GM18858 (cell line): ENCODE results near the gene MACROD2.
"Not testable (repeated sequence)": the region's sequence is repeated elsewhere in the genome, so short reads cannot be mapped to it uniquely, and the experiment has no call there.

ENCODE experiments used
- ATAC-seq: cut with Tn5 transposase; IDR thresholded peaks from one replicate; pipeline ENCODE4 v1.9.1; 2021; ENCODE audit not compliant: unreplicated experiment

Gene MACROD2

GRCh38 chr20:15942130-15942529, 1946.8 kb downstream of the MACROD2 start:
- ATAC-seq = no peak

DNA sequence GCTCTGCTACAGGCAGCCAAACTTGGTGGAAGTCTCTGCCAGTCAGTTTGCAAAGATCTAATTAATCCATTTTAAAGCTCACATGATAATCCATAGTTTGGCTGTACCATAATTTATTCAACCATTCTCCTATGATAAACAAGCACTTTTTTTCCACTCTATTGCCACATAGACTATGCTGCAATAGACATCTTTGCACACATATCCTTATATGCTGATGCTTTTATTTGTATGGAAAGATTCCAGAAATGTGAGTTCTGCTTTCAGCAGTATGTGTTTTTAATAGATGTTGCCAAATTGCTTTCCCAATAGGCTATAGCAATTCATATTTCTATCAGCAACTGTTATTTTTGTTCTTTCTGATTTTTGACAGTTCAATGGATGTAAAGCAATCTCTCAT, 1950.0 kb downstream of the MACROD2 start:
- ATAC-seq = no peak

GRCh38 chr20:15949391-15949790, 1954.1 kb downstream of the MACROD2 start:
- ATAC-seq = no peak

- ATAC-seq = no peak
Measured at GRCh38 chr20:15951658-15952057, 1956.3 kb downstream of the MACROD2 start.

- no peak for ATAC-seq
Measured at GRCh38 chr20:15958142-15958541, 1962.8 kb downstream of the MACROD2 start.

DNA sequence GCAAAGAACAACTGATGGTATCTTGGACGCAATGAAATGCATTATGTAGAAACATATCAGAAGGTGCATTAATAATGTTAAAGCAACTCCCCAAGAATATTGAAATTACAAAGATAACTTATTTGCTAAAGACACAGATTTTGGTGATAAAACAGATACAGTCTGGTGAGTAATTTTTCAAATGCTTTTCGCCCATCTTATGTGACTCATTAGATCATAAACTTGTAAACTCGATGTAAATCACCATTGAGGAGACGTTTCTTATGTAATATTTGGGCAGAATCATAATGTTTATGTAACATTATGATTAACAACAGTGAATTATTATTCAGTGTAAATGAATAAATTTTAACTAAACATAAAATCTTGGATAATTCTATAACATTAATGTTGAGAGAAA, 1969.8 kb downstream of the MACROD2 start:
- ATAC-seq = no peak

- ATAC-seq = no peak
Measured at GRCh38 chr20:15967334-15967733, 1972.0 kb downstream of the MACROD2 start.

DNA sequence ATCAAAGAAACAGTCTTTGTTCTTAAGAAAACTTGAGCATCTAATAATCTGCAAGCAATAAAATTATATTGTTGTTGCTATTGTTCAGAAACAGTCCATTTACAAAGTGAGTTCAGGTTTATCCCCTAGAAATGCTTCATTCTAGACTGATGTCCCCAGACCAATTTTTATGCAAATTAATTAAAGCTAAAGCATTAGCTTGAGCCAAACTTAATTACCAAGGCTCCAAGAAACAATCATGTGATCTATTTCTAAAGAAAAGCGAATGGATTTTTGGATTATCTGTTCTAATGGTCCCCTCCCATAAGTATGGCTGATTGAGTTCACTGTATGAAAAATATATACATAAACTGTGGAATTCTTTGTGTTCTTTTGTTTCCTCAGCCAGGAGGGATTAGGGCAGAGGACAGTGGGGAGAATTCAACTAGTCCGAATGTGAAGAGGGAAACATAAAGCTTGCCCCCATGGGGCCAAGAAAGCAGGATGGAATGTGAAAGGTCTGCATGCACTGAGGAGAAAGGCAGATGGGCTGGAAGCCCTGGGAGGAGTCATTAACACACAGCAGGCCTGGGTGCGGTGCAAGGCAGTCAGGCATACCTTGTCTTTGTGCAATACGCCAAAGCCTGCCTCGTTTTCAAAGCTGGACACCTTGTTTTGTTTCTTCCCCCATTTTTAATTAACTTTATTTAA, 1980.9 kb downstream of the MACROD2 start:
- no peak for ATAC-seq

DNA sequence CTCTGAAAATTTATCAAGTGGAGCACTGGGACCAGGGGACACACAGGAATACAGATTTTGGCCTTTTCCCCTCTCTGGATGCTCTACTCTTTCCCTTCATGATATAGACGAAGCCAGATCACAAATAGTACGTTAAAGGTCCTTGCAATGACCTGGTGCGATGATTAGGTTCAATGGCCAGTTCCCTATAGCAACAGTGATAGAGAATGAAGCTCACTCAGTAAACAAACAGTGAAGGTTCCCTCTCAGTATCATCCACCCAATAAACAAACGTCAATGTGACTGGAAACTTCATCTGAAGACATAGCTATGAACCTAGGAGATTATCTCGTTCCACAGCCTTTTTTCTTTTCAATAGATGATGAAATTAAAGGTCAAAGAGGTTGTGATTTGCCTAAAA, 1981.7 kb downstream of the MACROD2 start:
- no peak for ATAC-seq

DNA sequence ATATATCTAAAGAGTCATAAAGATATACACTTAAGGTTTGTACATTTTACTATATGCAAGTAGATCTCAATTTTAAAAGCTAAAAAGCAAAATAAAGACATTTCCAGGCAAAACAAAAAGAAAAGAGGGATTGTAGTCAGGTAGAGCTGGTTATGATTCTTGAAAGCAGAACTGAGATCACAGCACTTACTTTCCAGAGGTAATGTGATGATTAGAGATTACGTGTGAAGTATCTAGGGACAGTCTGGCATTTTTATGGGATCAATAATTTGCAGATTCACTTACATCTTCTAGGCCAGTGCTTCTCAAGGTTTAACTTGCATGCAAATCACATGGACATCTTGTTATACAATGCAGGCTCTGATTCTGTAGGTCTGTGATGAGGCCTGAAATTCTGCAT, 1982.4 kb downstream of the MACROD2 start:
- no peak for ATAC-seq

GRCh38 chr20:15985494-15986368, 1990.4 kb downstream of the MACROD2 start:
- not testable (repeated sequence) for ATAC-seq

GRCh38 chr20:15986690-15987089, 1991.4 kb downstream of the MACROD2 start:
- ATAC-seq = peak; percentile 98

- no peak for ATAC-seq
Measured at GRCh38 chr20:15991279-15991678, 1996.0 kb downstream of the MACROD2 start.

- no peak for ATAC-seq
Measured at GRCh38 chr20:15992564-15992963, 1997.2 kb downstream of the MACROD2 start.

DNA sequence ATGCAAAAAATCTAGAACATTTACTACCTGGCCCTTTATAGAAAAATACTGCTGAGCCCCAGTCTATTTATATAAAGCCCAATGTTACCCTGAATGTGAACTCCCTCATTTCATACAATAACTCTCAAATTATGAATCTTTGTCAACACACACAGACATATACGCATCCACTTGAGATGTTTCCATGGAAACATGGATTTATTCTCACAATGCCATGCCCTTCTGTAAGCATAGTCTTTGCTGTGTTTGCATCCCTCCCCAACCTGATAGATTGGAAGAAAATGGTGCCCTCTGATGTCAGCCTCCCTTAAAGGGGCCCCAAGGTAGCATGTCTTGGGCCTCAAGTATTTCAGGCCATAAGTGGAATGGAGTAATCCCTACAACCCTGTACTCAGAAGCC, 2004.8 kb downstream of the MACROD2 start:
- no peak for ATAC-seq

DNA sequence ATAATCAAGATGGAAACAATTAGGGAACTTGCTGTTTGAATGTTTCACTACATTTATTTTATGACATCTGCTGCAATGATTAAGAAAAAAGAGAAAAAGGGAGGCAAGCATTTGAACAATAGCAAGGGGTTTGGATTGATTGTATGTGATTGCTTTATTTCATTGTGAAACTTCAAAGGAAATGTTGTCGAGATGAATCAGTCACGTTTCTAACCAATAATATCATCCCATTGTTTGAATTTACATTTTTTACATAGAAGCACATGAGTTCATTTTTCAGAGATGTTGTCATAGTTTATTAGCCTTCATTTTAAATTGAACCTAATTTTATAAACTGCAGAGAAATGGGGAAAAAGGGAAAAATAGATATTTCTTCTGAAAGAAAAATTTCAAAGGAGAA, 2006.0 kb downstream of the MACROD2 start:
- no peak for ATAC-seq

GRCh38 chr20:16003310-16003709, 2008.0 kb downstream of the MACROD2 start:
- no peak for ATAC-seq

DNA sequence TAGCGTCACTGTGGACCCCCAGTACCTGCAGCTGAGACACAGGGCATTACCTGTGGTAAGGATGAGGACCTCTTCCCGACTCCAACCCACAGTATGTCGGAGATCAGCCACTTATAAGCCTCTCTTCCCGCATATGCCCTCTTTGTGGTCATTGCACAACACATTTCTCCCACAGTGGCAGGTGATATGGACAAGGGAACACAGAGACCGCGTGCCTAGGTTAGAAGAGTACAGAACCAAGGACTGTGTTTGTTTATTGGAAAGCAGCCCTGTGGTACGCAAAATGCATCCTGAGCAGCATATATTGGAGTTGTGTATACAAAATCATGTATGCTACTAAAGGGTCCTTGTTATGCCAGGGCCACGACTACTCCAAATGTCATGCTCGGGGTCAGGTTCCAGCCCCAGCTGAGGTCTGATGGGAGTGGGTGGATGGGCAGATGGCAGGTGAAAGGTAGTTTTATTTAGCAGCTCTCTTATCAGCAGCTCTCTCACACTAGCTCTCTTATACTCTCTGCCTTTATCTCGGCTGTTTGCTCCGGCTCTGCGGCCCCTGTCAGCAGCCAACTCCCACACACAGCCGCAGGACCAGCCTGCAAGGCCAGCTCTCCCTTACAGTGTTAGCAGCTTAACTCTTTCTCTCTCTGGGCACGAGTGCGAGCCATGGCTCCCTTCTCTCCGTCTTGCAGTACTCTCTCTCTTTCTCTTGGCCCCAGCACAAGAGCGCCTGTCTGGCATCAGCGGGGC, 2009.0 kb downstream of the MACROD2 start:
- ATAC-seq = no peak

- no peak for ATAC-seq
Measured at GRCh38 chr20:16005021-16005914, 2010.0 kb downstream of the MACROD2 start.

DNA sequence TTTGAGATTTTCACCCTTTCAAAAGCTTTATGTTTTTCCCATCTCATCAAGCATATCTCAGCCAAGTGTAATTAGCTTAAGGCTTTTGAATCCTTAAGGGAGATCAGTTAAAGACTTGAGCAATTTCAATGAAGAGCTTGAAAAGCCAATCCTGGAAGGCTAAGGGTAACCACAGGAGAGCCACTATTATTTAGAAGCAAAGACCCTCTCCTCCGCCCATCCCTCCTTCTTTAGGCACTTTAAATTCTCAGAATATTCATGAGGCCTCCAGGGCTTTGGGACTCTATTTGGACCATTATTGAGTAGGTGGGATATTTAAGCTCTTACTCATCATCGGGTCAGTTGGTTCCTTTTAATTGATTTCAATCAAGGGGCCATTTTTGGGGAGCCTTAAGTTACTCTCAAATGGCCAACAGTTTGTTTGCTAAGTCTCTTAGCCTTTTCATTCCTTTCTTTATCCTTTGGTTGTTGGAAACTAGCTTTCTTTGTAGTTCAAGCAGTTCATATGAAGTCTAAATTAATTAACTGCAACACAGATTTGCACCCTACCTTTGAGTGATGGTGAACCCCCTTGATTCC, 2010.7 kb downstream of the MACROD2 start:
- ATAC-seq = no peak
